Activated T-cell treated with anti-CD3 and anti-CD28 coated beads, Interleukin-2, amount 50 U/mL, for 24 hours (primary cell): Measurements from ENCODE around the gene RHOD.

Source experiments
- DNase-seq: peaks from one replicate; pipeline ENCODE4 v3.0.0-alpha.2; 2020
- H3K27ac Mint-ChIP-seq: 2 replicates; pipeline ENCODE4 v1.8.0; 2020; ENCODE audit warnings: mild to moderate bottlenecking, mixed read lengths
- H3K27me3 Mint-ChIP-seq: 2 replicates; pipeline ENCODE4 v1.8.0; 2020; ENCODE audit warnings: mixed read lengths
- H3K36me3 Mint-ChIP-seq: 2 replicates; pipeline ENCODE4 v1.8.0; 2020; ENCODE audit warnings: low read depth, mixed read lengths
- H3K4me1 Mint-ChIP-seq: 2 replicates; pipeline ENCODE4 v1.8.0; 2020; ENCODE audit warnings: low read depth, mixed read lengths
- H3K4me3 Mint-ChIP-seq: 2 replicates; pipeline ENCODE4 v1.8.0; 2020; ENCODE audit warnings: mild to moderate bottlenecking, moderate library complexity, mixed read lengths
- H3K9me3 Mint-ChIP-seq: 2 replicates; pipeline ENCODE4 v1.8.0; 2020; ENCODE audit warnings: mixed read lengths

The RHOD gene

GRCh38 chr11:67045314-67045713 lies 11.3 kb upstream of the RHOD start:
- Mint-ChIP-seq H3K4me3 (no peak overlapping the region), H3K9me3 (no peaks in the 10 kb centered on the region), H3K36me3 (no peaks in the 10 kb centered on the region), H3K4me1 (no peaks in the 10 kb centered on the region), H3K27me3 (peaks cover 16% of the 10 kb centered on the region), H3K27ac (no peak overlapping the region)
- no peak for DNase-seq

- H3K4me1 Mint-ChIP-seq, result no peaks in the 10 kb centered on the region
- H3K27me3 Mint-ChIP-seq, result peaks cover 12% of the 10 kb centered on the region
- no peaks in the 10 kb centered on the region for H3K36me3 Mint-ChIP-seq
- no peak overlapping the region for H3K27ac Mint-ChIP-seq
- H3K4me3 Mint-ChIP-seq, result no peak overlapping the region
- H3K9me3 Mint-ChIP-seq, result no peaks in the 10 kb centered on the region
- DNase-seq, result no peak
Measured at GRCh38 chr11:67048515-67049130, 8.0 kb upstream of the RHOD start.

- peaks cover 8% of the 10 kb centered on the region for H3K27me3 Mint-ChIP-seq
- peaks cover 6% of the 10 kb centered on the region for H3K4me1 Mint-ChIP-seq
- H3K9me3 Mint-ChIP-seq, result no peaks in the 10 kb centered on the region
- H3K27ac Mint-ChIP-seq, result no peak overlapping the region
- H3K36me3 Mint-ChIP-seq, result no peaks in the 10 kb centered on the region
- no peak overlapping the region for H3K4me3 Mint-ChIP-seq
- no peak for DNase-seq
Measured at GRCh38 chr11:67050139-67050538, 6.5 kb upstream of the RHOD start.

- DNase-seq, result no peak
Measured at GRCh38 chr11:67051180-67051893, 5.3 kb upstream of the RHOD start.

GRCh38 chr11:67051945-67052488 lies 4.6 kb upstream of the RHOD start:
- peaks cover 20% of the 10 kb centered on the region for H3K27me3 Mint-ChIP-seq
- no peaks in the 10 kb centered on the region for H3K9me3 Mint-ChIP-seq
- H3K4me3 Mint-ChIP-seq, result no peak overlapping the region
- no peaks in the 10 kb centered on the region for H3K36me3 Mint-ChIP-seq
- H3K27ac Mint-ChIP-seq, result no peak overlapping the region
- DNase-seq, result no peak
- peaks cover 20% of the 10 kb centered on the region for H3K4me1 Mint-ChIP-seq

More at GRCh38 chr11:67051180-67051893, 5.3 kb upstream of the RHOD start:
- H3K27me3 Mint-ChIP-seq, result peaks cover 18% of the 10 kb centered on the region
- H3K9me3 Mint-ChIP-seq, result no peaks in the 10 kb centered on the region
- H3K36me3 Mint-ChIP-seq, result no peaks in the 10 kb centered on the region
- peaks cover 17% of the 10 kb centered on the region for H3K4me1 Mint-ChIP-seq
- H3K4me3 Mint-ChIP-seq, result no peak overlapping the region
- H3K27ac Mint-ChIP-seq, result no peak overlapping the region

GRCh38 chr11:67052891-67053290 lies 3.8 kb upstream of the RHOD start:
- Mint-ChIP-seq H3K27me3 (peaks cover 20% of the 10 kb centered on the region), H3K4me3 (no peak overlapping the region), H3K4me1 (peaks cover 23% of the 10 kb centered on the region), H3K36me3 (no peaks in the 10 kb centered on the region), H3K9me3 (no peaks in the 10 kb centered on the region), H3K27ac (no peak overlapping the region)
- no peak for DNase-seq

GRCh38 chr11:67053896-67054329 lies 2.7 kb upstream of the RHOD start:
- peaks cover 20% of the 10 kb centered on the region for H3K27me3 Mint-ChIP-seq
- H3K36me3 Mint-ChIP-seq, result no peaks in the 10 kb centered on the region
- DNase-seq, result peak; percentile 62
- H3K4me1 Mint-ChIP-seq, result peaks cover 23% of the 10 kb centered on the region
- no peaks in the 10 kb centered on the region for H3K9me3 Mint-ChIP-seq
- H3K27ac Mint-ChIP-seq, result no peak overlapping the region
- no peak overlapping the region for H3K4me3 Mint-ChIP-seq

- Mint-ChIP-seq H3K27me3 (peaks cover 20% of the 10 kb centered on the region), H3K4me3 (no peak overlapping the region), H3K36me3 (no peaks in the 10 kb centered on the region), H3K9me3 (no peaks in the 10 kb centered on the region), H3K4me1 (peaks cover 23% of the 10 kb centered on the region), H3K27ac (no peak overlapping the region)
- DNase-seq, result no peak
Measured at GRCh38 chr11:67054346-67054835, 2.3 kb upstream of the RHOD start.

GRCh38 chr11:67054836-67055523 lies 1.7 kb upstream of the RHOD start:
- H3K9me3 Mint-ChIP-seq, result no peaks in the 10 kb centered on the region
- H3K27ac Mint-ChIP-seq, result no peak overlapping the region
- peak; percentile 41 for DNase-seq
- peaks cover 20% of the 10 kb centered on the region for H3K27me3 Mint-ChIP-seq
- H3K36me3 Mint-ChIP-seq, result no peaks in the 10 kb centered on the region
- peaks cover 23% of the 10 kb centered on the region for H3K4me1 Mint-ChIP-seq
- H3K4me3 Mint-ChIP-seq, result no peak overlapping the region

GRCh38 chr11:67055812-67056211 lies 835 bp upstream of the RHOD start:
- Mint-ChIP-seq H3K27ac (no peak overlapping the region), H3K4me1 (peaks cover 23% of the 10 kb centered on the region), H3K36me3 (no peaks in the 10 kb centered on the region), H3K9me3 (no peaks in the 10 kb centered on the region), H3K4me3 (peak overlapping the region; percentile 73), H3K27me3 (peaks cover 20% of the 10 kb centered on the region)
- no peak for DNase-seq

GRCh38 chr11:67057205-67057672 lies 592 bp downstream of the RHOD start:
- Mint-ChIP-seq H3K9me3 (no peaks in the 10 kb centered on the region), H3K4me3 (peak overlapping the region; percentile 29), H3K27ac (no peak overlapping the region), H3K27me3 (peaks cover 16% of the 10 kb centered on the region), H3K36me3 (no peaks in the 10 kb centered on the region), H3K4me1 (peaks cover 23% of the 10 kb centered on the region)
- no peak for DNase-seq

- H3K36me3 Mint-ChIP-seq, result no peaks in the 10 kb centered on the region
- no peak for DNase-seq
- peaks cover 12% of the 10 kb centered on the region for H3K27me3 Mint-ChIP-seq
- H3K4me3 Mint-ChIP-seq, result no peak overlapping the region
- peaks cover 23% of the 10 kb centered on the region for H3K4me1 Mint-ChIP-seq
- H3K9me3 Mint-ChIP-seq, result no peaks in the 10 kb centered on the region
- H3K27ac Mint-ChIP-seq, result no peak overlapping the region
Measured at GRCh38 chr11:67058506-67058905, 1.9 kb downstream of the RHOD start.

GRCh38 chr11:67059671-67060070 lies 3.0 kb downstream of the RHOD start:
- Mint-ChIP-seq H3K9me3 (no peaks in the 10 kb centered on the region), H3K4me3 (no peak overlapping the region), H3K36me3 (no peaks in the 10 kb centered on the region), H3K27me3 (peaks cover 12% of the 10 kb centered on the region), H3K4me1 (peaks cover 21% of the 10 kb centered on the region), H3K27ac (no peak overlapping the region)
- DNase-seq, result no peak

GRCh38 chr11:67060111-67060522 lies 3.5 kb downstream of the RHOD start:
- Mint-ChIP-seq H3K4me1 (peaks cover 16% of the 10 kb centered on the region), H3K9me3 (no peaks in the 10 kb centered on the region), H3K36me3 (no peaks in the 10 kb centered on the region), H3K27ac (no peak overlapping the region), H3K27me3 (peaks cover 12% of the 10 kb centered on the region), H3K4me3 (no peak overlapping the region)
- no peak for DNase-seq
